HepG2 (cell line): ENCODE measurements around the gene RPL39. TPM values are rescaled to one million over a fixed set of nuclear protein-coding genes. Genes with fewer than 3 reads are reported as not detected.

ENCODE experiments used
- ATAC-seq: fragments of 200-7000 bp; cut with Tn5 transposase; 3 replicates; pipeline ENCODE4 v1.9.1; 2020; ENCODE audit warnings: mild to moderate bottlenecking, moderate library complexity
- BruUV-seq: library from RNA; stranded (reverse); fragments of 400-500 nt; replicated peaks from 2 replicates; lab custom pipeline; 2021; lab: Mats Ljungman, UMichigan
- CTCF ChIA-PET: fragments of 300-600 bp; formaldehyde crosslinking; extraction: SDS; loops from one replicate; lab custom pipeline; 2021; ENCODE audit warnings: low total read pairs, inconsistent platforms, low intra/inter-chr PET ratio; lab: Yijun Ruan, JAX
- POLR2A ChIA-PET: fragments of 350-600 bp; sonication (Branson Sonifier 250); formaldehyde crosslinking; loops from one replicate; lab custom pipeline; 2020; ENCODE audit warnings: antibody characterized with exemption, inconsistent platforms; lab: Yijun Ruan, JAX
- DNase-seq: peaks from one replicate; pipeline ENCODE4 v3.0.0-alpha.2; 2015; ENCODE audit warnings: low spot score
- FAIRE-seq: peaks from 3 replicates; lab custom pipeline; 2011; peaks lifted over from hg19 to GRCh38; lab: Jason Lieb, UNC
- H2AFZ ChIP-seq: one replicate; pipeline ENCODE4 v1.6.1; 2011; ENCODE audit warnings: low read length, inconsistent platforms
- H3K27ac ChIP-seq: fragments of 300-600 bp; 3 replicates; pipeline ENCODE4 v1.8.0; 2011; ENCODE audit warnings: mixed run types, mild to moderate bottlenecking, mixed read lengths, low read length, inconsistent platforms; ENCODE audit not compliant: insufficient read depth; ENCODE audit errors: extremely low read length
- H3K27me3 ChIP-seq, 2 experiments: fragments of 200-600 bp in 1 of 2; 2 replicates in 1 of 2; 3 replicates in 1 of 2; pipeline versions ENCODE4 v1.6.0 to v1.8.0; 2011; ENCODE audit warnings: low read length in 2 of 2, mild to moderate bottlenecking in 2 of 2, moderate library complexity in 2 of 2, inconsistent platforms in 1 of 2; ENCODE audit not compliant: insufficient read depth in 2 of 2, control insufficient read depth in 1 of 2
- H3K36me3 ChIP-seq, 2 experiments: fragments of 200-600 bp in 1 of 2; replicated peaks in 1 of 2; 2 replicates in 1 of 2; 3 replicates in 1 of 2; pipeline versions ENCODE4 v1.5.1 to v1.8.0; 2011; ENCODE audit warnings: low read length in 2 of 2, inconsistent platforms in 1 of 2; ENCODE audit not compliant: insufficient read depth in 2 of 2, control insufficient read depth in 1 of 2
- H3K4me1 ChIP-seq: 2 replicates; pipeline ENCODE4 v1.5.1; 2012; ENCODE audit warnings: low read length, inconsistent platforms; ENCODE audit not compliant: insufficient read depth
- H3K4me2 ChIP-seq: 2 replicates; pipeline ENCODE4 v1.6.0; 2011; ENCODE audit warnings: low read depth, low read length, inconsistent platforms
- H3K4me3 ChIP-seq, 3 experiments: fragments of 200-600 bp in 1 of 3; sonication (generic), shearing (Covaris generic) in 1 of 3; replicated peaks in 1 of 3; 2 replicates each; pipeline ENCODE4 v1.5.1; 2011 to 2016; ENCODE audit warnings: low read length in 3 of 3, inconsistent platforms in 2 of 3, low read depth in 2 of 3, mild to moderate bottlenecking in 2 of 3, control low read depth in 1 of 3, mixed read lengths in 1 of 3; ENCODE audit not compliant: insufficient read depth in 1 of 3
- H3K79me2 ChIP-seq: one replicate; pipeline ENCODE4 v1.6.1; 2011; ENCODE audit warnings: low read length, inconsistent platforms; ENCODE audit not compliant: insufficient read depth
- H3K9ac ChIP-seq: 2 replicates; pipeline ENCODE4 v1.6.0; 2011; ENCODE audit warnings: mild to moderate bottlenecking, low read depth, low read length, inconsistent platforms; ENCODE audit not compliant: insufficient read depth
- H3K9me3 ChIP-seq: 2 replicates; pipeline ENCODE4 v1.5.1; 2012; ENCODE audit warnings: mild to moderate bottlenecking, low read length
- H4K20me1 ChIP-seq: 2 replicates; pipeline ENCODE4 v1.6.0; 2011; ENCODE audit warnings: inconsistent platforms, mild to moderate bottlenecking, low read length, moderate library complexity; ENCODE audit not compliant: insufficient read depth
- AHR ChIP-seq: IDR thresholded peaks from 2 replicates; pipeline ENCODE4 v1.6.1; 2018; ENCODE audit warnings: missing genetic modification reagents, missing compliant biosample characterization
- ATF3 ChIP-seq: sonication (generic); formaldehyde crosslinking; IDR thresholded peaks from 2 replicates; pipeline ENCODE4 v1.4.0; 2020; ENCODE audit warnings: missing genetic modification reagents
- GMEB1 ChIP-seq: sonication (generic); formaldehyde crosslinking; IDR thresholded peaks from 2 replicates; pipeline ENCODE4 v1.5.1; 2020; ENCODE audit warnings: missing genetic modification reagents, mild to moderate bottlenecking, borderline replicate concordance
- JUN ChIP-seq: sonication (generic); formaldehyde crosslinking; IDR thresholded peaks from 2 replicates; pipeline ENCODE4 v1.4.0; 2020; ENCODE audit warnings: mild to moderate bottlenecking, missing genetic modification reagents
- NFYC ChIP-seq: IDR thresholded peaks from 2 replicates; pipeline ENCODE4 v1.6.1; 2016; ENCODE audit warnings: missing genetic modification reagents, missing compliant biosample characterization
- SOX13 ChIP-seq, 3 experiments: fragments of 450-650 bp in 1 of 3; sonication (generic) in 1 of 3; formaldehyde crosslinking in 1 of 3; IDR thresholded peaks in 2 of 3; conservative IDR thresholded peaks in 1 of 3; 2 replicates each; pipeline versions ENCODE4 v1.5.0 to v1.6.1; 2016 to 2020; ENCODE audit warnings: antibody characterized with exemption in 1 of 3, mild to moderate bottlenecking in 1 of 3, missing compliant biosample characterization in 1 of 3, missing genetic modification reagents in 1 of 3, moderate library complexity in 1 of 3
- STAT5B ChIP-seq: sonication (generic); formaldehyde crosslinking; IDR thresholded peaks from 2 replicates; pipeline ENCODE4 v1.4.0; 2020; ENCODE audit warnings: missing genetic modification reagents
- TERF1 ChIP-seq: sonication (generic); formaldehyde crosslinking; IDR thresholded peaks from 2 replicates; pipeline ENCODE4 v1.8.0; 2022; ENCODE audit warnings: mild to moderate bottlenecking, missing genetic modification reagents, moderate library complexity
- ZNF276 ChIP-seq: sonication (generic); formaldehyde crosslinking; IDR thresholded peaks from 2 replicates; pipeline ENCODE4 v1.4.0; 2020; ENCODE audit warnings: mild to moderate bottlenecking, low read depth, missing genetic modification reagents
- ZNF432 ChIP-seq: sonication (generic); formaldehyde crosslinking; IDR thresholded peaks from 2 replicates; pipeline ENCODE4 v1.5.0; 2020; ENCODE audit warnings: missing genetic modification reagents, mild to moderate bottlenecking, borderline replicate concordance
- ZNF605 ChIP-seq: sonication (generic); formaldehyde crosslinking; IDR thresholded peaks from 2 replicates; pipeline ENCODE4 v1.8.0; 2022; ENCODE audit warnings: mild to moderate bottlenecking, missing genetic modification reagents
- ZNF781 ChIP-seq: sonication (generic); formaldehyde crosslinking; IDR thresholded peaks from 2 replicates; pipeline ENCODE4 v1.5.1; 2020; ENCODE audit warnings: borderline replicate concordance, mild to moderate bottlenecking, missing genetic modification reagents; ENCODE audit errors: not compliant biosample characterization
- WGBS: methylation state at CpG from one replicate; pipeline ENCODE4 v1.1.6; 2017; ENCODE audit warnings: low lambda C conversion rate; 5-methylcytosine and 5-hydroxymethylcytosine counted together
- in situ Hi-C: cut with HindIII; loops from 2 replicates; pipeline ENCODE4 v1.10.0; 2017; ENCODE audit warnings: low pct_unique_long_range_greater_than_20kb; ENCODE audit not compliant: extremely low pct_ligation_motif_present
- intact Hi-C: fragments of 100-400 bp; cut with micrococcal nuclease; formaldehyde crosslinking; loops from one replicate; pipeline ENCODE4 v1.10.0; 2022; ENCODE audit not compliant: unreplicated experiment
- polyA plus RNA-seq, 8 experiments: library from polyadenylated mRNA; depleted of rRNA in 3 of 8; stranded (reverse) in 7 of 8; unstranded in 1 of 8; fragments of >200 nt; fragmentation: Illumina TruSeq in 4 of 8; extraction: Trizol in 4 of 8; gene quantifications; 2 replicates each; pipeline versions ENCODE4 v1.2.1 to v1.2.3, GENCODE V29; 2011 to 2016; ENCODE audit warnings: low read depth in 4 of 8, missing spikeins in 1 of 8, mixed read lengths in 1 of 8; ENCODE audit not compliant: insufficient read depth in 1 of 8
- total RNA-seq, 5 experiments: library from RNA; depleted of rRNA; stranded (reverse); fragments of >200 nt; fragmentation: Illumina TruSeq; extraction: Trizol; gene quantifications; 2 replicates each; pipeline ENCODE4 v1.2.3, GENCODE V29; 2016; ENCODE audit warnings: low read depth in 1 of 5

The RPL39 gene
- total and polyA plus RNA-seq, 2 of the 13 experiments (the other 11 are each of a cell fraction or from before 2014, with no cell fraction given): 2,312 to 3,547 TPM

- H2AFZ ChIP-seq: no peak overlapping the region
- CTCF ChIA-PET: no interaction called here
- no peak for TF ChIP-seq TERF1 (CRISPR knock-in tag)
- TF ChIP-seq STAT5B (CRISPR knock-in tag): no peak
- TF ChIP-seq JUN (CRISPR knock-in tag): no peak
- no peak for TF ChIP-seq ATF3 (CRISPR knock-in tag)
- TF ChIP-seq NFYC (CRISPR knock-in tag): no peak
- TF ChIP-seq SOX13 (IDR thresholded peaks at IDR 0.05): no peak
- no peak for TF ChIP-seq SOX13 (CRISPR knock-in tag; conservative IDR thresholded peaks at IDR 0.05 in 1 of 2, IDR thresholded peaks at IDR 0.05 in 1 of 2)
- TF ChIP-seq GMEB1 (CRISPR knock-in tag): no peak
- no peak for TF ChIP-seq ZNF781
- no peak for TF ChIP-seq AHR
- no peak for TF ChIP-seq ZNF432
- no peak for TF ChIP-seq ZNF605 (CRISPR knock-in tag)
- TF ChIP-seq ZNF276 (CRISPR knock-in tag): no peak
- H4K20me1 ChIP-seq: no peaks in the 10 kb centered on the region
- in situ Hi-C loops (no loop called here), intact Hi-C loops (no loop called here)
- 91% methylated on average over 11 of the region's 18 CpGs for WGBS
- H3K4me1 ChIP-seq: peaks cover 48% of the 10 kb centered on the region
- ATAC-seq: no peak
- no peak for FAIRE-seq
- H3K27ac ChIP-seq: no peak overlapping the region
- no peak overlapping the region for H3K4me3 ChIP-seq
- no TSS peak for BruUV-seq
- POLR2A ChIA-PET: interaction anchor here (4.5 kb wide), 1 partner anchor 31 kb away, joined by 54 read pairs; the partner anchor contains the start of gene RPL39
- H3K27me3 ChIP-seq: no peaks in the 10 kb centered on the region
- no peak for DNase-seq
- no peaks in the 10 kb centered on the region for H3K9me3 ChIP-seq
- H3K4me2 ChIP-seq: 0 out of 2 replicates have a peak overlapping the region, but pooled peaks have one; percentile 80
- H3K79me2 ChIP-seq: no peaks in the 10 kb centered on the region
- no peak overlapping the region for H3K9ac ChIP-seq
- H3K36me3 ChIP-seq: no peaks in the 10 kb centered on the region
Measured at GRCh38 chrX:119760026-119760877, 31.2 kb downstream of the RPL39 start.
